H9 (cell line): ENCODE data around the gene SS18L1. TPM values are rescaled to one million over a fixed set of nuclear protein-coding genes. Genes with fewer than 3 reads are reported as not detected.

ENCODE experiments used
- DNase-seq: peaks from one replicate; pipeline ENCODE4 v3.0.0-alpha.2; 2017
- H2AFZ ChIP-seq: one replicate; pipeline ENCODE4 v1.6.1; 2013; ENCODE audit warnings: mild to moderate bottlenecking, low read length, control low read depth, moderate library complexity
- H2AK5ac ChIP-seq: 2 replicates; pipeline ENCODE4 v1.6.1; 2013; ENCODE audit warnings: low read length, control low read depth, mixed read lengths; ENCODE audit not compliant: insufficient read length
- H2BK120ac ChIP-seq: one replicate; pipeline ENCODE4 v1.6.1; 2013; ENCODE audit warnings: low read depth, mild to moderate bottlenecking, low read length, control low read depth, inconsistent platforms; ENCODE audit not compliant: poor library complexity, severe bottlenecking
- H2BK12ac ChIP-seq: 2 replicates; pipeline ENCODE4 v1.6.1; 2013; ENCODE audit warnings: low read length, control low read depth, mixed read lengths, low read depth; ENCODE audit not compliant: insufficient read length
- H2BK15ac ChIP-seq: 2 replicates; pipeline ENCODE4 v1.6.1; 2013; ENCODE audit warnings: low read depth, low read length, control low read depth
- H2BK20ac ChIP-seq: one replicate; pipeline ENCODE4 v1.6.1; 2013; ENCODE audit warnings: low read depth, mild to moderate bottlenecking, low read length, control low read depth, inconsistent platforms; ENCODE audit not compliant: poor library complexity, severe bottlenecking
- H2BK5ac ChIP-seq: 2 replicates; pipeline ENCODE4 v1.6.1; 2013; ENCODE audit warnings: low read length, control low read depth, mixed read lengths; ENCODE audit not compliant: insufficient read length
- H3K14ac ChIP-seq: 2 replicates; pipeline ENCODE4 v1.6.1; 2013; ENCODE audit warnings: low read length, control low read depth; ENCODE audit not compliant: insufficient read depth
- H3K18ac ChIP-seq: 2 replicates; pipeline ENCODE4 v1.6.1; 2013; ENCODE audit warnings: low read depth, mild to moderate bottlenecking, mixed read lengths, low read length, control low read depth; ENCODE audit not compliant: insufficient read length
- H3K23ac ChIP-seq: 2 replicates; pipeline ENCODE4 v1.6.1; 2013; ENCODE audit warnings: low read length, control low read depth, mixed read lengths, low read depth; ENCODE audit not compliant: insufficient read length
- H3K23me2 ChIP-seq: 2 replicates; pipeline ENCODE4 v1.6.1; 2013; ENCODE audit warnings: low read depth, mild to moderate bottlenecking, mixed read lengths, low read length, control low read depth; ENCODE audit not compliant: insufficient read length, poor library complexity, severe bottlenecking
- H3K27ac ChIP-seq: 2 replicates; pipeline ENCODE4 v1.5.1; 2013; ENCODE audit warnings: low read length, control low read depth, mixed read lengths, low read depth; ENCODE audit not compliant: insufficient read length
- H3K27me3 ChIP-seq: 2 replicates; pipeline ENCODE4 v1.6.1; 2013; ENCODE audit warnings: low read length, control low read depth, inconsistent platforms; ENCODE audit not compliant: insufficient read depth
- H3K4ac ChIP-seq: 2 replicates; pipeline ENCODE4 v1.6.1; 2013; ENCODE audit warnings: low read depth, mild to moderate bottlenecking, control low read depth, inconsistent platforms, low read length, moderate library complexity
- H3K4me1 ChIP-seq: 2 replicates; pipeline ENCODE4 v1.6.1; 2013; ENCODE audit warnings: low read length, control low read depth, inconsistent platforms; ENCODE audit not compliant: insufficient read depth
- H3K4me2 ChIP-seq: 2 replicates; pipeline ENCODE4 v1.6.1; 2013; ENCODE audit warnings: low read length, control low read depth, mixed read lengths; ENCODE audit not compliant: insufficient read length, insufficient read depth
- H3K56ac ChIP-seq: 2 replicates; pipeline ENCODE4 v1.6.1; 2013; ENCODE audit warnings: low read depth, mild to moderate bottlenecking, mixed read lengths, low read length, control low read depth; ENCODE audit not compliant: insufficient read length
- H3K79me1 ChIP-seq: 2 replicates; pipeline ENCODE4 v1.6.1; 2013; ENCODE audit warnings: low read depth, mild to moderate bottlenecking, moderate library complexity, low read length, control low read depth, inconsistent platforms; ENCODE audit not compliant: insufficient read depth, poor library complexity, severe bottlenecking
- H3K79me2 ChIP-seq: 2 replicates; pipeline ENCODE4 v1.6.1; 2013; ENCODE audit warnings: low read length, control low read depth, inconsistent platforms; ENCODE audit not compliant: insufficient read depth
- H3K9ac ChIP-seq: 2 replicates; pipeline ENCODE4 v1.6.1; 2013; ENCODE audit warnings: low read length, control low read depth, mixed read lengths; ENCODE audit not compliant: insufficient read length; ENCODE audit errors: extremely low read depth
- H3K9me3 ChIP-seq: one replicate; pipeline ENCODE4 v1.6.1; 2013; ENCODE audit warnings: low read depth, low read length, inconsistent platforms; ENCODE audit not compliant: control insufficient read depth
- H3T11ph ChIP-seq: one replicate; pipeline ENCODE4 v1.6.1; 2013; ENCODE audit warnings: mild to moderate bottlenecking, low read length, control low read depth, inconsistent platforms
- H4K20me1 ChIP-seq: one replicate; pipeline ENCODE4 v1.6.1; 2013; ENCODE audit not compliant: control insufficient read depth, insufficient read length, insufficient read depth
- H4K5ac ChIP-seq: 2 replicates; pipeline ENCODE4 v1.6.1; 2013; ENCODE audit warnings: low read depth, mild to moderate bottlenecking, mixed read lengths, low read length, control low read depth; ENCODE audit not compliant: insufficient read length
- H4K8ac ChIP-seq: replicated peaks from 2 replicates; pipeline ENCODE4 v1.6.1; 2013; ENCODE audit warnings: low read length, control low read depth, mixed read lengths, low read depth; ENCODE audit not compliant: insufficient read length
- H4K91ac ChIP-seq: 2 replicates; pipeline ENCODE4 v1.6.1; 2013; ENCODE audit warnings: low read depth, mild to moderate bottlenecking, moderate library complexity, mixed read lengths, low read length, control low read depth; ENCODE audit not compliant: insufficient read length
- H3K27ac Mint-ChIP-seq, 3 experiments: 2 replicates in 2 of 3; 3 replicates in 1 of 3; pipeline ENCODE4 v1.8.0; 2020 to 2021; ENCODE audit warnings: mixed read lengths in 3 of 3, mild to moderate bottlenecking in 1 of 3, moderate library complexity in 1 of 3
- H3K27me3 Mint-ChIP-seq: 2 replicates; pipeline ENCODE4 v1.8.0; 2021; ENCODE audit warnings: low read depth, mild to moderate bottlenecking, moderate library complexity, mixed read lengths
- H3K36me3 Mint-ChIP-seq, 3 experiments: 2 replicates in 2 of 3; 3 replicates in 1 of 3; pipeline ENCODE4 v1.8.0; 2020 to 2021; ENCODE audit warnings: low read depth in 3 of 3, mixed read lengths in 3 of 3; ENCODE audit not compliant: insufficient read depth in 1 of 3
- H3K4me1 Mint-ChIP-seq, 2 experiments: 2 replicates each; pipeline ENCODE4 v1.8.0; 2020; ENCODE audit warnings: mixed read lengths in 2 of 2
- H3K4me3 Mint-ChIP-seq, 2 experiments: 2 replicates in 1 of 2; 3 replicates in 1 of 2; pipeline ENCODE4 v1.8.0; 2020 to 2021; ENCODE audit warnings: mild to moderate bottlenecking in 2 of 2, mixed read lengths in 2 of 2, moderate library complexity in 1 of 2
- H3K9me3 Mint-ChIP-seq, 2 experiments: 2 replicates in 1 of 2; 3 replicates in 1 of 2; pipeline ENCODE4 v1.8.0; 2020; ENCODE audit warnings: mild to moderate bottlenecking in 2 of 2, mixed read lengths in 2 of 2, moderate library complexity in 1 of 2
- CTCF ChIP-seq: fragments of 200-600 bp; sonication (generic); conservative IDR thresholded peaks from 3 replicates; pipeline ENCODE4 v1.8.0; 2021; ENCODE audit warnings: antibody characterized with exemption, mild to moderate bottlenecking
- WGBS: extraction: QIAGEN DNeasy Blood & Tissue Kit; methylation state at CpG from one replicate; pipeline ENCODE4 v1.1.7; 2013; ENCODE audit warnings: missing lambda C conversion rate, low lambda C conversion rate, mixed read lengths; ENCODE audit not compliant: insufficient read length; ENCODE audit errors: extremely low coverage; 5-methylcytosine and 5-hydroxymethylcytosine counted together
- total RNA-seq: library from RNA; stranded (reverse); gene quantifications from 2 replicates; pipeline ENCODE4 v1.2.1, GENCODE V29; 2021

Gene SS18L1
- total RNA-seq, 1 experiment from 2014 or later, result 22.2 TPM

GRCh38 chr20:62165762-62166399 is 22.3 kb downstream of the SS18L1 start:
- no peaks in the 10 kb centered on the region for H3K23me2 ChIP-seq
- no peak overlapping the region for H2AK5ac ChIP-seq
- no peak overlapping the region for H3T11ph ChIP-seq
- no peaks in the 10 kb centered on the region for H3K4me1 Mint-ChIP-seq
- no peaks in the 10 kb centered on the region for H3K27me3 ChIP-seq
- H3K4ac ChIP-seq, result no peak overlapping the region
- H3K27ac Mint-ChIP-seq, result no peak overlapping the region
- H3K4me2 ChIP-seq, result no peak overlapping the region
- H3K56ac ChIP-seq, result no peak overlapping the region
- H2BK20ac ChIP-seq, result no peak overlapping the region
- H2AFZ ChIP-seq, result no peak overlapping the region
- H3K9me3 ChIP-seq, result no peaks in the 10 kb centered on the region
- H4K91ac ChIP-seq, result no peak overlapping the region
- no peaks in the 10 kb centered on the region; the same call in 1 of the 2 replicates for H3K27me3 Mint-ChIP-seq
- no peaks in the 10 kb centered on the region for H3K79me2 ChIP-seq
- H2BK15ac ChIP-seq, result no peak overlapping the region
- H3K9me3 Mint-ChIP-seq, result no peaks in the 10 kb centered on the region; a peak in 1 of 5 replicates
- H4K5ac ChIP-seq, result no peak overlapping the region
- peaks cover 24 to 65% (median 55%) of the 10 kb centered on the region in 3 experiments; a peak in 6 of 7 replicates for H3K36me3 Mint-ChIP-seq
- DNase-seq, result no peak
- H2BK120ac ChIP-seq, result no peak overlapping the region
- H3K18ac ChIP-seq, result no peak overlapping the region
- H3K4me3 Mint-ChIP-seq, result no peak overlapping the region; a peak in 1 of 5 replicates
- H2BK12ac ChIP-seq, result no peak overlapping the region
- H3K9ac ChIP-seq, result no peak overlapping the region
- no peaks in the 10 kb centered on the region for H4K20me1 ChIP-seq
- no CpG with 5 or more reads among the region's 25 CpGs for WGBS
- H2BK5ac ChIP-seq, result no peak overlapping the region
- no peak overlapping the region for H3K27ac ChIP-seq
- TF ChIP-seq CTCF, result no peak
- no peak overlapping the region for H3K23ac ChIP-seq
- no peak overlapping the region for H4K8ac ChIP-seq
- no peak overlapping the region for H3K14ac ChIP-seq
- H3K4me1 ChIP-seq, result no peaks in the 10 kb centered on the region
- no peaks in the 10 kb centered on the region for H3K79me1 ChIP-seq
